CD4-positive, alpha-beta memory T cell (primary cell): ENCODE data around the gene RAPGEF2. TPM values are rescaled to one million over a fixed set of nuclear protein-coding genes. Genes with fewer than 3 reads are reported as not detected.

ENCODE experiments used
- CTCF ChIA-PET: fragments of 350-600 bp; sonication (Branson Sonifier 250); formaldehyde crosslinking; loops from one replicate; lab custom pipeline; 2021; ENCODE audit warnings: inconsistent platforms; ENCODE audit not compliant: partially characterized antibody; lab: Charles Lee
- POLR2A ChIA-PET: fragments of 350-600 bp; sonication (Branson Sonifier 250); formaldehyde crosslinking; loops from one replicate; lab custom pipeline; 2021; ENCODE audit not compliant: partially characterized antibody; lab: Charles Lee
- DNase-seq, 5 donors: peaks; one replicate each; pipeline versions ENCODE4 v3.0.0 to v3.0.0-alpha.2; 2020 to 2022; ENCODE audit warnings: mixed read lengths in 1 of 5
- H3K27ac ChIP-seq: one replicate; pipeline ENCODE4 v1.7.0; 2013; ENCODE audit warnings: low read depth, low read length
- H3K27me3 ChIP-seq: 2 replicates; pipeline ENCODE4 v1.7.0; 2013; ENCODE audit warnings: mild to moderate bottlenecking, low read length, moderate library complexity; ENCODE audit not compliant: insufficient read depth
- H3K36me3 ChIP-seq: 2 replicates; pipeline ENCODE4 v1.7.0; 2013; ENCODE audit warnings: mild to moderate bottlenecking, low read length, moderate library complexity; ENCODE audit not compliant: insufficient read depth
- H3K4me1 ChIP-seq: 2 replicates; pipeline ENCODE4 v1.7.0; 2013; ENCODE audit warnings: mild to moderate bottlenecking, low read length, moderate library complexity; ENCODE audit not compliant: insufficient read depth
- H3K4me3 ChIP-seq, 2 donors: one replicate each; pipeline ENCODE4 v1.7.0; 2013; ENCODE audit warnings: low read length in 2 of 2, mild to moderate bottlenecking in 1 of 2
- H3K9me3 ChIP-seq, 2 donors: one replicate each; pipeline ENCODE4 v1.7.0; 2013; ENCODE audit warnings: low read length in 2 of 2, control low read depth in 1 of 2; ENCODE audit not compliant: control insufficient read depth in 1 of 2
- H3K27ac Mint-ChIP-seq, 7 donors: one replicate each; pipeline ENCODE4 v1.8.0; 2020 to 2021; ENCODE audit warnings: mixed read lengths in 7 of 7, mild to moderate bottlenecking in 6 of 7, inconsistent platforms in 3 of 7, moderate library complexity in 3 of 7
- H3K27me3 Mint-ChIP-seq, 2 donors: one replicate each; pipeline ENCODE4 v1.8.0; 2020 to 2021; ENCODE audit warnings: mixed read lengths in 2 of 2
- H3K36me3 Mint-ChIP-seq, 2 donors: one replicate each; pipeline ENCODE4 v1.8.0; 2020 to 2021; ENCODE audit warnings: mixed read lengths in 2 of 2, inconsistent platforms in 1 of 2, mild to moderate bottlenecking in 1 of 2
- H3K4me1 Mint-ChIP-seq, 4 donors: one replicate each; pipeline ENCODE4 v1.8.0; 2020 to 2021; ENCODE audit warnings: mixed read lengths in 4 of 4, mild to moderate bottlenecking in 1 of 4
- H3K4me3 Mint-ChIP-seq, 8 donors: one replicate each; pipeline ENCODE4 v1.8.0; 2020 to 2021; ENCODE audit warnings: mixed read lengths in 8 of 8, mild to moderate bottlenecking in 7 of 8, moderate library complexity in 6 of 8, inconsistent platforms in 3 of 8
- H3K9me3 Mint-ChIP-seq, 8 donors: one replicate each; pipeline ENCODE4 v1.8.0; 2020 to 2021; ENCODE audit warnings: mixed read lengths in 8 of 8, mild to moderate bottlenecking in 5 of 8, inconsistent platforms in 3 of 8, moderate library complexity in 1 of 8
- intact Hi-C: fragments of 100-400 bp; cut with micrococcal nuclease; formaldehyde crosslinking; loops from one replicate; pipeline ENCODE4 v1.15.1; 2023
- polyA plus RNA-seq, 2 donors: library from polyadenylated mRNA; unstranded; fragments of 300-500 nt; fragmentation: Illumina TruSeq; gene quantifications; one replicate each; pipeline ENCODE4 v1.2.3, GENCODE V29; 2021
- total RNA-seq, 2 experiments: library from RNA; stranded (reverse); gene quantifications; one replicate each; pipeline ENCODE4 v1.2.3, GENCODE V29; 2021

RAPGEF2 gene
- total and polyA plus RNA-seq, 4 experiments from 2014 or later: 0.69 to 27.9 (median 12.1) TPM

DNA sequence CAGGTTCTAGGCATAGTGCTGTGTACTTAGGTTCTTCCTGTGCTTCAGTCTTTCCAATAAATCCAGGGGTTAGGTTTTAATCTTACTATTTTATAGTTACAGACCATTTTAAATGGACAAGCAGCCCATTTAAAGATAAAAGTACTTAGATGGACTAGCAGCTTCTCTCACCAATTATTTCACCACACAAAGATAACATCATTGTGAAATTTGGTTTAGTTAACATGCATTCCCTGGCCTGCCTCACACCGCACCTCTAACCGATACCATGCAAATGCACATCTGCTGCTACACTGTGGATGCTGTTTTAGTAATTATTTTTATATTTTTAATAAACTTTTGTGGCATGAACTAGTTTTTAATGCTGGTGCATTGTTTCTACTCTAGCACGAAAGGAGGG lies 252.6 kb downstream of the RAPGEF2 start:
- Mint-ChIP-seq H3K27me3 (no peaks in the 10 kb centered on the region), H3K9me3 (no peaks in the 10 kb centered on the region), H3K36me3 (peaks cover 73 to 82% of the 10 kb centered on the region in 2 donors), H3K4me3 (no peak overlapping the region), H3K4me1 (no peaks in the 10 kb centered on the region), H3K27ac (no peak overlapping the region)
- intact Hi-C loops: no loop called here
- Histone ChIP-seq H3K4me3 (no peak overlapping the region), H3K4me1 (no peaks in the 10 kb centered on the region), H3K27me3 (no peaks in the 10 kb centered on the region), H3K9me3 (no peaks in the 10 kb centered on the region), H3K36me3 (peaks cover 21% of the 10 kb centered on the region), H3K27ac (no peak overlapping the region)
- no peak for DNase-seq
- ChIA-PET CTCF (no interaction called here), POLR2A (no interaction called here)

DNA sequence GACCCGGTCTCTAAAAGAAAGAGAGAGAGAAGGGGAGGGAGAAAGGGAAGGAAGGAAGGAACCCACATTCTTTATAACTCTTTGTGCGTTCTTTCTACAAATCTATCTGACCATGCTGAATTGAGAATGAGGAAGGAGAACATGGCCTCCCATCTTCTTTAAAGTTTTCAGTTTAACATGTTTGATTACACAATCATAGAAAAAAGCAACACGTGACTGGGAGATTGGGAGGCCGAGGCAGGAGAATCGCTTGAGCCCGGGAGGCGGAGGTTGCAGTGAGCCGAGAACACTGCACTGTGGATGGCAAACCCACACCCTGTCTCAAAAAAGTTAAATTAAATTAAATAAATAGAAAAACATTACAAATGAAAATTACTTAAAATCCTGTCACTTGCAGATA lies 254.5 kb downstream of the RAPGEF2 start:
- Mint-ChIP-seq H3K9me3 (no peaks in the 10 kb centered on the region), H3K4me1 (no peaks in the 10 kb centered on the region), H3K27ac (no peak overlapping the region), H3K36me3 (peaks cover 66 to 72% of the 10 kb centered on the region in 2 donors), H3K4me3 (no peak overlapping the region), H3K27me3 (no peaks in the 10 kb centered on the region)
- H3K27ac ChIP-seq: no peak overlapping the region
- intact Hi-C loops: no loop called here
- POLR2A ChIA-PET: no interaction called here
- H3K27me3 ChIP-seq: no peaks in the 10 kb centered on the region
- H3K4me1 ChIP-seq: no peaks in the 10 kb centered on the region
- H3K36me3 ChIP-seq: peaks cover 14% of the 10 kb centered on the region
- H3K9me3 ChIP-seq: no peaks in the 10 kb centered on the region
- H3K4me3 ChIP-seq: no peak overlapping the region
- DNase-seq: no peak
- CTCF ChIA-PET: no interaction called here

DNA sequence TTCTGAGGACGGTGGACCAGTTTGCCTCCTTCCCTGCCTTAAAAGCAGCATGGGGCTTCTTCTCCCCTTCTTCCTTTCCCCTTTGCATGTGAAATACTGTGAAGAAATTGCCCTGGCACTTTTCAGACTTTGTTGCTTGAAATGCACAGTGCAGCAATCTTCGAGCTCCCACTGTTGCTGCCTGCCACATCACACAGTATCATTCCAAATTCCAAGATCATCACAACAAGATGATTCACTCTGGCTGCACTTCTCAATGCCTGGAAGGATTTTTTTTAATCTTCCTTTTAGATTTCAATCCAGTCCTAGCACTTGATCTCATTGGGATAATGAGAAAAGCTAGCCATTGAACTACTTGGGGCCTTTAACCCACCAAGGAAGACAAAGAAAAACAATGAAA lies 255.3 kb downstream of the RAPGEF2 start:
- Mint-ChIP-seq H3K4me1 (no peaks in the 10 kb centered on the region), H3K27me3 (no peaks in the 10 kb centered on the region), H3K9me3 (no peaks in the 10 kb centered on the region), H3K4me3 (no peak overlapping the region), H3K36me3 (peaks cover 57 to 63% of the 10 kb centered on the region in 2 donors), H3K27ac (no peak overlapping the region)
- CTCF ChIA-PET: no interaction called here
- intact Hi-C loops: no loop called here
- POLR2A ChIA-PET: no interaction called here
- no peak overlapping the region for H3K4me3 ChIP-seq
- no peak overlapping the region for H3K27ac ChIP-seq
- no peaks in the 10 kb centered on the region for H3K4me1 ChIP-seq
- peaks cover 5% of the 10 kb centered on the region for H3K36me3 ChIP-seq
- DNase-seq: no peak
- H3K27me3 ChIP-seq: no peaks in the 10 kb centered on the region
- no peaks in the 10 kb centered on the region for H3K9me3 ChIP-seq

DNA sequence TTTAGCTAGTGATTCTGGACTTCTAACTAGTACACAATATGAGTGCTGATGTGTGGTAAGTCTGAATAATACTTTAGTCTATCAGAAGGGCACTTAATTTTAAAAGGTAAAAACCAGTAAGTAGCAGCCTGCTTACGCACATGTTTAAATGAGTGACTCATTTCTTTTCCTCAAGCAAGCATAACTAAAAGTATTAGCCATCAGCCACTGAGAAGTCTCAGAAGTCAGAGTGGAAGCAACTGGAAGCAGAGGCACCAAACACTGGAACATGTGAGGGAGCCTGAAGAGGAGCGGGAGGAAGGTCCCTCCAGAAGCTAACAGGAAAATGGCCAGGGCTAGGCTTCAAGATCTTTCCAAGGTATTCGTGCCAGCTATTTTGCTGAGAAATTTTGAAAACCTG lies 257.7 kb downstream of the RAPGEF2 start:
- no peak for DNase-seq
- Histone ChIP-seq H3K4me1 (no peaks in the 10 kb centered on the region), H3K9me3 (no peaks in the 10 kb centered on the region), H3K4me3 (no peak overlapping the region), H3K36me3 (no peaks in the 10 kb centered on the region), H3K27ac (no peak overlapping the region), H3K27me3 (no peaks in the 10 kb centered on the region)
- intact Hi-C loops: no loop called here
- POLR2A ChIA-PET: no interaction called here
- H3K36me3 Mint-ChIP-seq: peaks cover 39 to 42% of the 10 kb centered on the region in 2 donors
- peak overlapping the region in 1 of 7 donors; percentile 74 for H3K27ac Mint-ChIP-seq
- H3K27me3 Mint-ChIP-seq: no peaks in the 10 kb centered on the region
- no peak overlapping the region for H3K4me3 Mint-ChIP-seq
- peaks cover 0 to 3% (median 0%) of the 10 kb centered on the region in 8 donors for H3K9me3 Mint-ChIP-seq
- H3K4me1 Mint-ChIP-seq: no peaks in the 10 kb centered on the region
- CTCF ChIA-PET: no interaction called here

DNA sequence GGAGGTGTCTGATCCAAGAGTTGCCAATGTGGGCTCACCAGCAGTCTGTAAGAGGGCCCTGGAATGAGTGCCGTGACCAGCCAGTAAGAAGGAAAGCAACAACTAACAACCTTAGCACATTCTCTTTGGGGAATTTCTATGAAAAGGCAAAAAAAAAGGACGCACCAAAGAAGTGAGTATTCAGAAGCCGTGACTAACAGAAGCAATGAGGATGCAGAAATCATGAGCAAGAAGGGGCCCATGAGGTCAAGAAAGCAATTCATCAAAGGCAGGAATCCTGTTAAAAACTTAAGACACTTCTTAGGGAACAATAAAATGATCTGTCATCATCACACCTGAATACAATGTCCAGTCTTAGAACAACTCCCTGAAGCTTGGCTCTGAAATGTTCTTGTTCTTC lies 260.5 kb downstream of the RAPGEF2 start:
- Histone ChIP-seq H3K36me3 (no peaks in the 10 kb centered on the region), H3K27ac (no peak overlapping the region), H3K9me3 (no peaks in the 10 kb centered on the region), H3K4me3 (no peak overlapping the region), H3K4me1 (no peaks in the 10 kb centered on the region), H3K27me3 (no peaks in the 10 kb centered on the region)
- ChIA-PET POLR2A (no interaction called here), CTCF (no interaction called here)
- peaks cover 19 to 23% of the 10 kb centered on the region in 2 donors for H3K36me3 Mint-ChIP-seq
- no peaks in the 10 kb centered on the region for H3K4me1 Mint-ChIP-seq
- intact Hi-C loops: no loop called here
- DNase-seq: no peak
- peaks cover 0 to 3% (median 0%) of the 10 kb centered on the region in 8 donors for H3K9me3 Mint-ChIP-seq
- no peak overlapping the region for H3K4me3 Mint-ChIP-seq
- no peak overlapping the region for H3K27ac Mint-ChIP-seq
- H3K27me3 Mint-ChIP-seq: peaks cover 3% of the 10 kb centered on the region in 2 donors

DNA sequence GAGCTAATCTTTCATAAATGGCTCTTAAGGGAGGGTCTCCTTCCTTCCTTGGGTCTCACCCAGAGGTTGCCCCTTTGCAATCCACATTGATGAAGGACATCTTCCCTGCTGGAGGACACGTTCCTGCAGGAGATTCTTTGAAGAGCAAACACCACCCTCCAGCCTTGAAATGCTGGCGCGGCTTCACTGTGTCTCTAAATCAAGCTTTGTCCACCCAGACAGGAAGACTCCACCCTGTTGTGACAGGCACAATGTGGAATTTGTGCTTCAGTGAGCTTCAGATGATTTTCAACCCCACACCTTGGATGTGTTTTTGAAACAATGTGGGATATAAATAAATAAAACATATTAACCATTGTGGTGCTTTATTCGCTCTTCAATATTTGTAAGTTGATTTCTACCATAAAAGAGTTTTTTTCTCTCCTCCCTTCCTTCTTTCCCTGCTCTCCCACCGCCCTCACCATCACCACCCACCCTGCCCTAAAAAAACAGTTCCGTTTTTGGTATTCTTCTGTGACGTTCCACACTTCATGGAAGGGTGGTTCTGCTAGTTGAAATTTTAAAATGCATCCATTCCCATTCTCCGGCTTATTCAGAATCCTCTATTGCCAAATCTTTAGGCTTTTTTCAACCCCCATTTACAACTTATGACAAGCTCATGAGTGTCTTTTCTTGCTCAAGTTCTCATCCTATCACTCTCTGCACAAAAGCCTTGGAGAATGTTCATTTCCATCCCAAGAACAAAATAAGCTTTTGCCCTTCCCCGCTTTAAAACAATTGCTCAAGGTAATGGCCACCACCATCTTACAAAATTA lies 264.3 kb downstream of the RAPGEF2 start:
- CTCF ChIA-PET: no interaction called here
- Mint-ChIP-seq H3K4me1 (no peaks in the 10 kb centered on the region), H3K4me3 (no peak overlapping the region)

DNA sequence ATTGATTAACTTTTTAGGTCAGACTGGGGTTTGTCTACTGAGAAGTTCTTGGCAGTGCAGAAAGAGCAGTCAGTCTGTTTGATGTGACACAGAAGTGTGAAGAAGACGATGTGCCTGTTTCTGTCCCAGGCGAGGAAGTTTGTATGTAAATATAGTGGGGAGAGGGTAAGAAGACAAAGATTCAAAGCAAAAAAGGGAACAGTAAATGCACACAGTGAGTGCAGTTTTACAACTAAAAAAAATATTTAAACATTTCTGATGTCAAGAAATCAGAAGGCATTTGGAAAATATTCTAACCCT lies 264.9 kb downstream of the RAPGEF2 start:
- CTCF ChIA-PET: no interaction called here
- Mint-ChIP-seq H3K9me3 (peaks cover 0 to 3% (median 0%) of the 10 kb centered on the region in 8 donors), H3K4me3 (no peak overlapping the region), H3K4me1 (no peaks in the 10 kb centered on the region), H3K36me3 (no peaks in the 10 kb centered on the region), H3K27me3 (peaks cover 5 to 11% of the 10 kb centered on the region in 2 donors), H3K27ac (no peak overlapping the region)
- Histone ChIP-seq H3K27me3 (no peaks in the 10 kb centered on the region), H3K4me3 (no peak overlapping the region), H3K4me1 (no peaks in the 10 kb centered on the region), H3K9me3 (no peaks in the 10 kb centered on the region), H3K27ac (no peak overlapping the region), H3K36me3 (no peaks in the 10 kb centered on the region)
- intact Hi-C loops: no loop called here
- DNase-seq: no peak
- POLR2A ChIA-PET: no interaction called here

More for the DNA sequence above, 264.3 kb downstream of the RAPGEF2 start:
- H3K27me3 Mint-ChIP-seq: peaks cover 5 to 11% of the 10 kb centered on the region in 2 donors
- no peak for DNase-seq
- POLR2A ChIA-PET: no interaction called here
- Histone ChIP-seq H3K27ac (no peak overlapping the region), H3K36me3 (no peaks in the 10 kb centered on the region), H3K4me3 (no peak overlapping the region), H3K27me3 (no peaks in the 10 kb centered on the region), H3K4me1 (no peaks in the 10 kb centered on the region), H3K9me3 (no peaks in the 10 kb centered on the region)
- no peaks in the 10 kb centered on the region for H3K36me3 Mint-ChIP-seq
- no peak overlapping the region for H3K27ac Mint-ChIP-seq
- intact Hi-C loops: no loop called here
- H3K9me3 Mint-ChIP-seq: peaks cover 0 to 3% (median 0%) of the 10 kb centered on the region in 8 donors
